Activated CD8-positive, alpha-beta T cell treated with anti-CD3 and anti-CD28 coated beads for 36 hours (primary cell): Measurements from ENCODE around the gene DNAJC11. TPM values are rescaled to one million over a fixed set of nuclear protein-coding genes. Genes with fewer than 3 reads are reported as not detected.

Experiments used
- ATAC-seq: fragments of 200-7000 bp; cut with Tn5 transposase; one replicate; pipeline ENCODE4 v1.10.0; 2021; ENCODE audit warnings: mild to moderate bottlenecking, moderate library complexity
- CTCF ChIA-PET: fragments of 350-600 bp; sonication (Branson Sonifier 250); formaldehyde crosslinking; loops from one replicate; lab custom pipeline; 2021; ENCODE audit warnings: antibody characterized with exemption; lab: Charles Lee
- POLR2A ChIA-PET: fragments of 350-600 bp; sonication (Branson Sonifier 250); formaldehyde crosslinking; loops from one replicate; lab custom pipeline; 2021; ENCODE audit warnings: antibody characterized with exemption; lab: Charles Lee
- DNase-seq: peaks from one replicate; pipeline ENCODE4 v3.0.0-alpha.2; 2020
- H3K27ac Mint-ChIP-seq: one replicate; pipeline ENCODE4 v1.8.0; 2021; ENCODE audit warnings: mild to moderate bottlenecking, mixed read lengths
- H3K27me3 Mint-ChIP-seq: one replicate; pipeline ENCODE4 v1.8.0; 2021; ENCODE audit warnings: mixed read lengths
- H3K36me3 Mint-ChIP-seq: one replicate; pipeline ENCODE4 v1.8.0; 2021; ENCODE audit warnings: low read depth, mixed read lengths
- H3K4me1 Mint-ChIP-seq: one replicate; pipeline ENCODE4 v1.8.0; 2021; ENCODE audit warnings: low read depth, mixed read lengths
- H3K4me3 Mint-ChIP-seq: one replicate; pipeline ENCODE4 v1.8.0; 2021; ENCODE audit warnings: mild to moderate bottlenecking, moderate library complexity, mixed read lengths
- H3K9me3 Mint-ChIP-seq: one replicate; pipeline ENCODE4 v1.8.0; 2021; ENCODE audit warnings: mixed read lengths
- CTCF ChIP-seq: fragments of 200-600 bp; IDR thresholded peaks from one replicate; pipeline ENCODE4 v1.8.0; 2022; ENCODE audit warnings: antibody characterized with exemption, mild to moderate bottlenecking
- intact Hi-C: fragments of 100-400 bp; cut with micrococcal nuclease; formaldehyde crosslinking; loops from one replicate; pipeline ENCODE4 v1.10.0; 2022
- total RNA-seq, 2 experiments: library from RNA; stranded (reverse); gene quantifications; one replicate each; pipeline ENCODE4 v1.2.3, GENCODE V29; 2021

The DNAJC11 gene
- total RNA-seq, 2 experiments from 2014 or later = 52.8 to 53.3 TPM

- no peak overlapping the region for H3K4me3 Mint-ChIP-seq
- H3K36me3 Mint-ChIP-seq = peaks cover 3% of the 10 kb centered on the region
- intact Hi-C loops = no loop called here
- POLR2A ChIA-PET = interaction anchor here (2.0 kb wide), 1 partner anchor 9 kb away, joined by 6 read pairs; the partner anchor contains the start of gene DNAJC11
- H3K9me3 Mint-ChIP-seq = no peaks in the 10 kb centered on the region
- no peak for DNase-seq
- no peak for ATAC-seq
- no peak overlapping the region for H3K27ac Mint-ChIP-seq
- no peaks in the 10 kb centered on the region for H3K27me3 Mint-ChIP-seq
- CTCF ChIA-PET = interaction anchor here (1.4 to 3.0 kb wide), 2 partner anchors 9 to 10 kb away, joined by 3 to 9 read pairs; partner anchors contain the start of gene DNAJC11
- H3K4me1 Mint-ChIP-seq = peaks cover 18% of the 10 kb centered on the region
- no peak for TF ChIP-seq CTCF
Measured at GRCh38 chr1:6691507-6691906, 10.1 kb downstream of the DNAJC11 start.

GRCh38 chr1:6690186-6690585 lies 11.4 kb downstream of the DNAJC11 start:
- Mint-ChIP-seq H3K27ac (no peak overlapping the region), H3K4me1 (peaks cover 16% of the 10 kb centered on the region), H3K4me3 (no peak overlapping the region), H3K9me3 (no peaks in the 10 kb centered on the region), H3K27me3 (no peaks in the 10 kb centered on the region), H3K36me3 (peaks cover 1% of the 10 kb centered on the region)
- ATAC-seq = no peak
- intact Hi-C loops = no loop called here
- no peak for DNase-seq
- ChIA-PET POLR2A (interaction anchor here (0.9 to 2.0 kb wide), 2 partner anchors 11 to 75 kb away, joined by 3 to 6 read pairs; partner anchors contain the start of gene DNAJC11), CTCF (interaction anchor here (1.3 to 3.0 kb wide), 3 partner anchors 10 to 29 kb away, joined by 3 to 9 read pairs (median 4); partner anchors contain the start of gene DNAJC11)
- no peak for TF ChIP-seq CTCF

GRCh38 chr1:6688757-6689156 lies 12.9 kb downstream of the DNAJC11 start:
- CTCF ChIA-PET = no interaction called here

GRCh38 chr1:6688001-6688400 lies 13.6 kb downstream of the DNAJC11 start:
- H3K27me3 Mint-ChIP-seq = no peaks in the 10 kb centered on the region
- H3K36me3 Mint-ChIP-seq = peaks cover 6% of the 10 kb centered on the region
- no peaks in the 10 kb centered on the region for H3K9me3 Mint-ChIP-seq
- H3K4me3 Mint-ChIP-seq = no peak overlapping the region
- CTCF ChIA-PET = interaction anchor here (1.5 kb wide), 1 partner anchor 13 kb away, joined by 3 read pairs; the partner anchor contains the start of gene DNAJC11
- no peak for DNase-seq
- POLR2A ChIA-PET = no interaction called here
- intact Hi-C loops = no loop called here
- no peak for ATAC-seq
- TF ChIP-seq CTCF = no peak
- peaks cover 20% of the 10 kb centered on the region for H3K4me1 Mint-ChIP-seq
- H3K27ac Mint-ChIP-seq = no peak overlapping the region

More at GRCh38 chr1:6688757-6689156, 12.9 kb downstream of the DNAJC11 start:
- DNase-seq (no peak), ATAC-seq (no peak)
- Mint-ChIP-seq H3K36me3 (peaks cover 2% of the 10 kb centered on the region), H3K4me3 (no peak overlapping the region), H3K27ac (no peak overlapping the region), H3K9me3 (no peaks in the 10 kb centered on the region), H3K27me3 (no peaks in the 10 kb centered on the region), H3K4me1 (peaks cover 17% of the 10 kb centered on the region)
- POLR2A ChIA-PET = no interaction called here
- intact Hi-C loops = no loop called here
- TF ChIP-seq CTCF = no peak

GRCh38 chr1:6686294-6686693 lies 15.3 kb downstream of the DNAJC11 start:
- intact Hi-C loops = no loop called here
- DNase-seq (no peak), ATAC-seq (no peak)
- ChIA-PET POLR2A (interaction anchor here (1.0 to 1.2 kb wide), 2 partner anchors 13 to 15 kb away, joined by 3 to 4 read pairs; partner anchors contain the start of gene DNAJC11), CTCF (interaction anchor here (2.6 kb wide), 1 partner anchor 40 kb away, joined by 7 read pairs; no protein-coding TSS in a partner anchor)
- TF ChIP-seq CTCF = no peak
- H3K27me3 Mint-ChIP-seq = no peaks in the 10 kb centered on the region
- no peaks in the 10 kb centered on the region for H3K9me3 Mint-ChIP-seq
- H3K27ac Mint-ChIP-seq = no peak overlapping the region
- H3K4me3 Mint-ChIP-seq = no peak overlapping the region
- peaks cover 6% of the 10 kb centered on the region for H3K36me3 Mint-ChIP-seq
- peaks cover 13% of the 10 kb centered on the region for H3K4me1 Mint-ChIP-seq
